GM21717 (cell line): ENCODE results near the gene NSUN6.

Experiments
- ATAC-seq: cut with Tn5 transposase; IDR thresholded peaks from one replicate; pipeline ENCODE4 v1.9.1; 2021; ENCODE audit warnings: mild to moderate bottlenecking, moderate library complexity; ENCODE audit not compliant: unreplicated experiment

NSUN6 gene

DNA sequence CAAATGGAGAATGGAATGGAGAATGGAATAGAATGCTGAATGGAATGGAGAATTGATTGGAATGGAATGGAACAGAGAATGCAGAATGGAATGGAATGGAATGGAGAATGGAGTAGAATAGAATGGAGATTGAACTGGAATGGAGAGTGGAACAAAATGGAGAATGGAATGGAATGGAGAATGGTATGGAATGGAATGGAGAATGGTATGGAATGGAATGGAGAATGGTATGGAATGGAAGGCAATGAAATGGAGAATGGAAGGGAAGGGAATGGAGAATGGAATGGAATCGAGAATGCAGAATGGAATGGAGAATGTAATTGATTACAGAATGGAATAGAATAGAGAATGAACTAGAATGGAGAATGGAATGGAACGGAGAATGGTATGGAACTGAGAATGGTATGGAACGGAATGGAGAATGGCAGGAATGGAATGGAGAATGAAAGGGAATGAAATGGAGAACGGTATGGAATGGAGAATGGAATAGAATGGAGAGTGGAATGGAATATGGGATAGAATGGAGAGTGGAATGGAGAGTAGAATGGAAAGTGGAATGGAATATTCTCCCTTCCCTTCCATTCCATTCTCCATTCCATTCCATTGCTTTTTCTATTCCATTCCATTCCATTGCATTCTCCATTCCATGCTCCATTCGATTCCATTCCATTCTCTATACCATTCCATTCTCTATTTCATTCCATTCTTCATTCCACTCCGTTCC is 88.2 kb downstream of the NSUN6 start:
- no peak for ATAC-seq

DNA sequence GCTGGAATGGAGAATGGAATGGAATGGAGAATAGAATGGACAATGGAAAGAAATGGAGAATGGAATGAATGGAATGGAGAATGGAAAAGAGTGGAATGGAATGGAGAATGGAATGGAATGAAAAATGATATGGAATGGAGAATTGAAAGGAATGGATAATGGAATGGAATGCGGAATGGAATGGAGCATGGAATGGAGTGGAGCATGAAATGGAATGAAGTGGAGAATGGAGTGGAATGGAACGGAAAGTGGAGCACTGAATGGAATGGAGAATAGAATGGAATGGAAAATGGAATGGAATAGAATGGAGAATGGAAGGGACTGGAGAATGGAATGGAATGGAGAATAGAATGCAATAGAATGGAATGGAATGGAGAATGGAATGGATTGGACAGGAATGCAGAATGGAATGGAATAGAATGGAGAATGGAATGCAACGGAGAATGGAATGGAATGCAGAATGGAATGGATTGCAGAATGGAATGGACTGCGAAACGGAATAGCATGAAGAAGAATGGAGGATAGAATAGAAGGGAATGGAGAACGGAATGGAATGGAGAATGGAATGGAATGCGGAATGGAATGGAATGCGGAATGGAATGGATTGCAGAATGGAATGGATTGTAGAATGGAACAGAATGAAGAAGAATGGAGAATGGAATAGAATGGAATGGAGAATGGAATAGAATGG is 89.4 kb downstream of the NSUN6 start:
- ATAC-seq: no peak

DNA sequence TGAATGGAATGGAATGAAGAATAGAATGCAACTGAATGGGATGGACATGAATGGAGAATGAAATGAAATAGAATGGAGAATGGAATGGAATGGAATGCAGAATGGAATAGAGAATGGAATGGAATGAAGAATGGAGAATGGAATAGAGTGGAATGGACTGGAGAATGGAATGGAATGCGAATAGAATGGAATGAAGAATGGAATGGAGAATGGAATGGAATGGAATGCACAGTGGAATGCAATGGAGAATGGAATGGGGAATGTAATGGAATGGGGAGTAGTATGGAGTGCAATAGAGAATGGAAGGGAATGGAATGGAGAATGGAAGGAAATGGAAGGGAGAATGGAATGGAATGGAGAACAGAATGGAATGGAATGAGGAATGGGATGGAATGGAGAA is 93.4 kb downstream of the NSUN6 start:
- ATAC-seq: no peak

- ATAC-seq: no peak
Observed at GRCh38 chr10:18556522-18557147, 94.8 kb downstream of the NSUN6 start.

DNA sequence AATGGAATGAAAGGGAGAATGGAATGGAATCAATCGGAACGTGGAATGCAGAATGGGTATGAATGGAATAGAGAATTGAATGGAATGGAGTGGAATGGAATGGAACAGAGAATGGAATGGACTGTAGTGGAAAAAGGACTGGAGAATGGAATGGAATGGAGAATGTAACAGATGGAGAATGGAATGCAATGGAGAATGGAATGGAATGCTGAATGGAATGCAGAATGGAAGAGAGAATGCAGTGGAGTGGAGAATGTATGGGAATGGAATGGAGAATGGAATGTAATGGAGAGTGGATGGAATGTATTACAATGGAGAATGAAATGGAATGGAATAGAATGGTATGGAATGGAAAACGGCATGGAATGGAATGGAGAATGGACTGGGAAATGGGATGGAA is 96.9 kb downstream of the NSUN6 start:
- no peak for ATAC-seq

- ATAC-seq: no peak
Observed at GRCh38 chr10:18551473-18551872, 99.9 kb downstream of the NSUN6 start.

- ATAC-seq: no peak
Observed at GRCh38 chr10:18549105-18549504, 102.3 kb downstream of the NSUN6 start.

- no peak for ATAC-seq
Observed at GRCh38 chr10:18545621-18546305, 105.6 kb downstream of the NSUN6 start.

DNA sequence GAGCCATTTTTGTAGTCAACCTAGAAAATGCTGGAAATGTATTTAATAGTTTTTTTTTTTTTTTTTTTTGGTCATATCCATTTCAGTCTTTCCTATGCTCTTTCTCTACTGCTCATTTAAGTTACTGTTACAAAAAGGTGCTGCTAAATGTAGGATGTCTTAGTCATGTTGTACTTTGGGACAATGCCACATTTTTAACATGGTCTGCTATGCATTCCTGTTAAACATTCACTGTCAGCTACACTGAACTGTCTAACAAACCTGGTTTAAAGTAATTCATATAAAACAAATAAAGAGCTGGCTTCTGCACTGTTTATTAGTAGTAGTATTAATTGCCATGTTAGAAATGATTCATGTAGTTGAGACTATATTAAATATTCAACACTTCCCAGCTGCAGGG is 108.6 kb downstream of the NSUN6 start:
- no peak for ATAC-seq

DNA sequence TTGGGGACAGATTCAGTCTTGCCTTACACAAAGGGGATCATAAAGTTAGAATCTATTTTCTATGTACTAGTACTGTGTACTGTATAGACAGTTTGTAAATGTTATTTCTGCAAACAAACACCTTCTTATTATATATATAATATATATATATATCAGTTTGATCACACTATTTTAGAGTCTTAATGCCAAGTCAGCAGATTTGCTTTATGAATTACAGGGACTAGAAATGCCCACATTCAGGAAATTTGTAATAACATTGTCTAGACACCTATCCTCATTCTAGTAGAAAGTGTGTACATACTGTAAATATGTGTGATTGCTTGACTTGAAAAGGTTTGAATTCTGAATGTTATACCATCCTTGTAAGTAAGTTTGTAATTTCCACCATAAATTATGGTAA is 111.2 kb downstream of the NSUN6 start:
- ATAC-seq: no peak

- ATAC-seq: no peak
Observed at GRCh38 chr10:18539335-18539734, 112.1 kb downstream of the NSUN6 start.

GRCh38 chr10:18533896-18534295 is 117.5 kb downstream of the NSUN6 start:
- no peak for ATAC-seq

DNA sequence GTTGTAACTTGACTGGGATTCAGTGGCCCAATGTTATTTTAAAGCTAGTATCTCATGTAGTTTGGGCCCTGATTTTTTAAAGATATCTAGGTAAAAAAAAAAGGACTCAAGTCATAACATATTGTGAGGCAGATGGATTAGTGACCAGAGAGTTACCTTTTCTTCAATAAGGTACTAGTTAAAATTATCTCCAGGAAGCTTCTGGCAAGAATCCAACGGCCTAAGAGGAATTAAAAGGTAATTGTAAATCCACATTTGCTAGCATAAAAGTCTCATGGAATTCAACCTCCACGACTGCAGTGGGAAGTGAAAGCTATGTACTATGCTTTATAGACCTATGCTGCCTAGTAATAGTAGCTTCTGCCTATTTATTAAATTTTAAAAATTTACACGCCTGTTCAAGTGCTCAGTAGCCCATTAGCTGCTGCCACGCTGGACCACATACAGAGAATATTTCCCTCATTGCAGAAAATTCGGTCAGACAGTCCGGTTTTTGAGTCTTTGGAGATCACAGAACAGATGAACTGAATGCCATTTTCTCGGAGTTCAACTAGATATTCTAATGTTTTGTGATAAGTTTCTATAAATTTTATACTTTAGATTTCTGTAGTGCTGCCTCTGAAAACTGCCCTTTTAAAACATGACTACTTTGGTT is 118.4 kb downstream of the NSUN6 start:
- no peak for ATAC-seq

DNA sequence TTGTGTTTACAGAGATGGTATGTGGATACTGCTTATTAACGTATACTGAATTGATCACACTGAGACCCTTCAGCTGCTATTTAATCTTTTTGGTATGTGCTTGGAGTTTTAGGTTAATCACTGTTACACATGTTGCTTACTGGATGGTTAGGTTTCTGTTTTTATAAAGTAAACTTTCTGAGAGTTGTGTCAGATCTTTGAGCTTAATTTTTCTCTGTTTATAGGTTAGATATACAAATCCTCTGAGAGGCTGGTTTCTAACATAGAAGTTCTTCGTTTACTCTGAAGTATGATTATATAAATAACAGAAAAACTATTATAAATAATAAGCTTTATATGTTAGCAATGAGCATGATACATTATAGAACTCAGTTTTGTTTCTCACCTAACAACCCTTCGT is 123.1 kb downstream of the NSUN6 start:
- no peak for ATAC-seq

- no peak for ATAC-seq
Observed at GRCh38 chr10:18527687-18528086, 123.7 kb downstream of the NSUN6 start.

GRCh38 chr10:18523858-18524257 is 127.5 kb downstream of the NSUN6 start:
- ATAC-seq: no peak

DNA sequence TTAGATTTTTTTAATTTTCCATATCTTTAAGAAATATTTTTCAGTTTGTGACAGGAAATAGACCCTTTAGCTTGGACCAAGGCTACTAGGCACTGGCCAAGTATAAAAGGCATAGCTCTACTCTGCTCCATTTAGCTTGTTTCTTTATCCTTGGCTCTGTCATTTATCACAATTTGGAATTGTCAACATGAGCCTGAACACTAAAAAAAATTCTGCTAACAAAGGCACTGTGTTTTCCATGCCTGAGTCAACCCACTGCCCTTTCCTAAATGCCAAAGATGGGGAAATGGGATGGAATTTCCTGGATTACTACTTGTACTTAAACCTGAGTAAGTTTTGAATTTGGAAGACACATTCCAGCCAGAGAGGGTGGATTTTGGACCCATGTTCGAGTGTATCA is 128.4 kb downstream of the NSUN6 start:
- ATAC-seq: no peak

- ATAC-seq: no peak
Observed at GRCh38 chr10:18516851-18517250, 134.5 kb downstream of the NSUN6 start.

DNA sequence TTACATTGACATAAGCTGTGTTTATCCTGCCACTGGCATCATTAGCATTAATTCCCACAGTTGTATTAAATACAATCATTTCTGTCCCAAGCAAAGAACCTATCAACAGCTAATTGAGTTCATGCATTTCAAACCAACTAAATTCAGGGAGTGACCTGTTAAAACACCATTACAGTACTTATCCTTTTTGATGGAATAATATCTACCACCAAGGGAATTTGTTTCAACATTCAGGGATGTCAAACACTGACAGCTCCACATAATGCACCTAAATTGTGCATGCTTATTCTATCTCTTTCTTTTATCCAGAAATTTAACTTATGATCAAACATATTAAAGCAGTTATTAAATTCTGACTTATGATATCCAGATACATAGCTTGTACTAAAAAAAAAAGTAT is 136.8 kb downstream of the NSUN6 start:
- no peak for ATAC-seq

- no peak for ATAC-seq
Observed at GRCh38 chr10:18508587-18508986, 142.8 kb downstream of the NSUN6 start.

GRCh38 chr10:18505456-18506118 is 145.8 kb downstream of the NSUN6 start:
- ATAC-seq: no peak
